Measurements from ENCODE around the gene OSBPL2.

The OSBPL2 gene

DNA sequence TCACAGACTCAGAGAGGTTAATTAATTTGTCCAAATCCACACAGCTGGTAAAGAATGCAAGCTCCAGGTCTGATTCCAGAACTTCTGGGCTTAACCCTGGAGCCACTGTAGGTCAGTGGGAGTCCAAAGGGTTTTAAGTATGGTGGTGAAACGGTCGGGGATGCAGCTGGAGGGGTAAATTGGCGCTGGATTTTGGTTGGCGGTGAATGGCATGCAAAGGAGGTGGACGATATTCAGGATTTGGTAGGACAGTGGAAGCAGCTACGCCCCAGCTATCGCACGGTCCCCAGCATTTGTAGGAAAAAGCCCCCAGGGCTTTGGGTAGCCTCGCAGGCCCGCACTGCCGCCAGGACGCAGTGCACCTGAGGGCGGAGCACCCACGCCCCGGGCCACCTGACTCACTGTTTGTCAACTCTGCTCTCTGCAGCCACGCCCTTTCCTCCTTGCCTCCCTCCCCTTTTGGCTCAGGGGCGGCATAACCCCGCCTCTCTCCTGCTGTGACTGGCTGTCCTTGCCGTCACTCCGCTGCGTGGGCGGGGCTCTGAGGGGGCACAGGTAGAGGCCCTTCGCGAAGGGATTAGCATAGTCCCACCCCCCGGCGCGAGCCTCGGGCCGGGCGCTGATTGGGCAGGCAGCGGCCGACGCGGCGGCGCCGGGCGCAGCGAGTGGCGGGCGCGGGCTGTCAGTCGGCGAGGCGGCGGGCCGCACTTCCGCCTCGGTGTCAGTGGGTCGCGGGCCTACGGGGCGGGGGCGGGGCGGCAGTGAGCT, at the start of gene OSBPL2:
TSS of gene OSBPL2 (plus strand) at position 721 of the 768 bp plus-strand sequence. CDS start 17,664 bp downstream, outside the sequence.
- peak; percentile 100 for DNase-seq (ENCODE audit: low spot score)

DNA sequence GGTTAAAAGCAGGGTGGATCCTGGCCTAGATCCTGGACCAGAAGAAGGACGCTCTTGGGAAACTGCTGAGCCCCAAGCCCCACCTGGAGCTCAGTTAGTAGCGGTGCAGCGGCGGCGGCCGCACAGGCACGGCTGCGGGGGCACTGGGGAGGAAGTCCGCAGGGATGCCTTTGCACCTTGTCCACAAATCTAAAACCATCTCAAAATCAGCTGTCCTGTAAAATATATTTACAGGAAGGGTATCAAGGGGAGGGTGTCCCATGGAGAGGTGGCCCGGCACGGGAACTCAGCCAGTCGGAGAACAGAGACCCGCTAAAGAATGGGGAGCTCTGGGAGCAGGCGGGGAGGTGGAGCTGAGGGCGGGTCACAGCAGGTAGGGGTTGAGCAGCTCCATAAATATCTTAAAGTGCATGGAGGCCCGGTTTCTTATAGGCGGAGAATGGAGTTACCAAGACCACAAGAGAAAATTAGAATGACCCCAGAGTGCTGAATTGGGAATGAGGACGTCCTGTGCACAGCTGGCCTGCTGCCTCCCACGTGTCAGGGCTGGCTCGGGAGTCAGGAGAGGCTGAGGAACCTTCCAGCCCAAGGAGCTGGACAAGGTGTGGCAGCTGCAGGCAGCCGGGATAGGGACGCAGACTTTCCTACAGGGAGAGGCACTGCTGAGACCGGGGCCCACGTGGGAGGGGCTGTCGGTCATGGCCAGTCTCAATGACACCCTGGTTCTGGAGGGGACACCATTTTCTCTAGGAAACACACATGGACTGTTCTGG, 47.5 kb upstream of the OSBPL2 start:
- no peak for DNase-seq (ENCODE audit: low spot score)

DNA sequence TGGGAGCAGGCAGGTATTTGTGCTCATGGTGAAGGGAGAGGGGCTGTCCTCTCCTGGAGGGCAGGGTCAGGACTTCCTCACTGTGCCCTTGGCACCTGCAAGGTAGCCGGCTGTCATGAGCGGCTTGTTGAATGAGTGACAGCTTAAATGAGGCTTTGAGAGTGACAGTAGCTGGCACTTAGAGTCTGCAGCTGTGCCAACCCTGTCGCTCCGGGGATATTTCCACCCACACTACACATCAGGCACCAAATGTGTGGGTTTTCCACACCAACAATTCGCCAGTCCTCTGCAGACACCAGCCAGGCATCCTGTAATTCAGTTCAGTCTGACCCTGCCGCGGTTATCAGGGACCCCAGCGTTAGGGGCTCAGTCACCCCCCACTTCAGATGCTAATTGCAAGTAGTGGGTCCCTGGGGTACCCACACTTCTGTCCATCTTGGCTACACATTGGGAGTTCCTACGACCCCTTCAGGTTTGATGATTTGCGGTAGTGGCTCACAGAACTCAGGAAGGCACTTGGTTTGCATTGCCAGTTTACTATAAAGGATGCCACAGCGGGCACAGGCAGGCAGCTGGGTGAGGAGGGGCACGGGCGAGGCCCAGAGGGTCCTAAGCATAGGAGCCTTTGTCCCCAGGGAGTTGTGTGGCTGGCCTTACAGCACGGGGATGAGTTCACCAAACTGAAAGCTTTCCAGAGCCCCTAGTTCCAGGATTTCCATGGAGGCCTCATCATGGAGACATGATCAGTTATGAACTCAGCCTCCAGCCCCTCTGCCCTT, 46.4 kb upstream of the OSBPL2 start:
- no peak for DNase-seq (ENCODE audit: low spot score)

DNA sequence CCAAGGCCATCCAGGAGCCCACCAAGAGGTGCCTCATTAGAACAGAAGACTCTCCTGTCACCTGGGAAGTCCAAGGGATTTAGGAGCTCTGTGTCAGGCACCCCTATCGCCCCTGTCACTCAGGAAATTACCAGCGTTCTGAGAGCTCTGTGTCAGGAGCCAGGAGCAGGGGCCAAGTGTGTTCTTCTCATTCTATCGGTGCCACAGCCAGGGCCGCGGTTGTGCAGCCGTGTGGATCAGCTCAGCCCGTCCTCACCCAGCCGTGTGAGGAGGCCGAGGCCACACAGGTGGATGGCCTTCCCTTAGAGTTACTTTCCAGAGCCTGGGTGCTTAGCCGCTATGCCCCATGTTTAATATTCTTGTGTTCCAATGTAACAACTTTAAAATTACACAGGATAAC, 45.7 kb upstream of the OSBPL2 start:
- DNase-seq (ENCODE audit: low spot score): no peak

DNA sequence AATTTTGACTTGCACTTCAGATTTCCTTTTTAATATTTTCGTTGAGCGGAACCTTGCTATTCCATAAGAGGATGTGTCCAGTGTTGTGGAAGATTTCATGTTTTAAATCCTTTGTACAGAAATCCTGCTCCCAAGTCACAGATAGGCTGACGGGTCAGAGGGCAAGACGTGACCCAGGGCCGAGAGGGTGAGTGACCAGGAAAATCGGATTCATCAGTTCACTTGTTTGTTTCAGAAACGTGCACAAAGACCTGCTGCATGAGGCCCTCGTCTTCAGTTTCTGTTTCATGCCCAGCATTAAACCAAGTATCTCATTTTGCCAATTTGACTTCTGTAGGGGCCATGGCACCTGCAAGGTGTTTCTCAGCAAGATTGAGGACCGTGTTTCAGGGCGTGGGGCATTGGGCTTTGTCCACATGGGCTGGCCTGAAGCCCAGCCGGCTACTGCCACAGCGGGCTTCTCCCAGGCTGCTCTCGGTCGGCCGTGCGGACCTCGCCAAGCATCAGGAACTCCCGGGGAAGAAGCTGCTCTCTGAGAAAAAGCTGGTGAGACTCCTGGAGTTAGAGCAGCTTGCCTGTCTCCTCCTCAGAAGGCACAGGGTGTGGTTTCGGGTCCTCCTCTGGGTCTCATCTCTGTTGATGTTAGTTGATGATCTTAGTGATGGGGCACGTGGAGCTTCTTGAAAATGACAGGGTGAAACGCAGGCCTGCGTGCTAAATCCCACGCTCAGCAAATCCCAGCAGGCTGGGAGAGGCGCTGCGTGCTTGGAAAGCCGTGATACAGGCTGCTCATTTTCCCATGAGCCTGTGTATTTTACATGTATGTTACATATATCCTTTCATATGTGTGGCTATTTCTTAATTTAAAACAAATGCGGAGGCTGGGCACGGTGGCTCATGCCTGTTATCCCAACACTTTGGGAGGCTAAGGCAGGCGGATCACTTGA, 45.0 kb upstream of the OSBPL2 start:
- no peak for DNase-seq (ENCODE audit: low spot score)

DNA sequence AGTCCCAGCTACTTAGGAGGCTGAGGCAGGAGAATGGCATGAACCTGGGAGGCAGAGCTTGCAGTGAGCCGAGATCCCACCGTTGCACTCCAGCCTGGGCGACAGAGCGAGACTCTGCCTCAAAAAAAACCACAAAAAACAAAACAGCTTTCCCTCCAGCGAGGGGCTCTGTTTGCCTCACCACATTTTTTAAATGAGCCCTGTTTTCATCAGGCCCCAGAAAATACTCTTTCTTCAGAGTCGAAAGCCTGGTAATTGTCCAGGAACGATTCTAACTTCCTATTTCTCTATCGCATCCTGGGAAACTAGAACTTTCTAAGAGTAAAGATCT, 43.3 kb upstream of the OSBPL2 start:
- DNase-seq (ENCODE audit: low spot score): no peak

DNA sequence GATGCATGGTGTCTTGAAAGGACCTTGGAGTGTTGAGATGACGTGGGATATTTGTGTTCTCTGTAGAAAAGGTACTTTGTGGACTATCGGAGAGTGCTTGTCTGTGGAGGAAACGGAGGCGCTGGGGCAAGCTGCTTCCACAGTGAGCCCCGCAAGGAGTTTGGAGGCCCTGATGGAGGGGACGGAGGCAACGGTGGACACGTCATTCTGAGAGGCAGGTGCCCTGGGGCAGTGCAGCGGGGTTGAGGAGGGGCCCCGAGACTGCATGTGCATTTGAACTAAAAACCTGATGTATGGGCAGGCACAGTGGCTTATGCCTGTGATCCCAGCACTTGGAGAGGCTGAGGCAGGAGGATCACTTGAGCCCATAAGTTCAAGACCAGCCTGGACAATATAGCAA, 42.6 kb upstream of the OSBPL2 start:
- DNase-seq (ENCODE audit: low spot score): no peak

DNA sequence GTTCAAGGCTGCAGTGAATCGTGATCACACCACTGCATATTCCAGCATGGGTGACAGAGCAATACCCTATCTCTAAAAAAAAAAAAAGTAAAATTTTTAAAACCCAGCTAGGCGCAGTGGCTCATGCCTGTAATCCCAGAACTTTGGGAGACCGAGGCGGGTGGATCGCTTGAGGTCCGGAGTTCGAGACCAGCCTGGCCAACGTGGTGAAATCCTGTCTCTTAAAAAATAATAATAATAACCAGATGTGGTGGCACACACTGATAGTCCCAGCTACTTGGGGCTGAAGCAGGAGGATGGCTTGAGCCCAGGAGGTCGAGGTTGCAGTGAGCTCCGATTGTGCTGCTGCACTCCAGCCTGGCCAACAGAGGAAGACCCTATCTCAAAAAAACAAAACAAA, 42.0 kb upstream of the OSBPL2 start:
- no peak for DNase-seq (ENCODE audit: low spot score)

DNA sequence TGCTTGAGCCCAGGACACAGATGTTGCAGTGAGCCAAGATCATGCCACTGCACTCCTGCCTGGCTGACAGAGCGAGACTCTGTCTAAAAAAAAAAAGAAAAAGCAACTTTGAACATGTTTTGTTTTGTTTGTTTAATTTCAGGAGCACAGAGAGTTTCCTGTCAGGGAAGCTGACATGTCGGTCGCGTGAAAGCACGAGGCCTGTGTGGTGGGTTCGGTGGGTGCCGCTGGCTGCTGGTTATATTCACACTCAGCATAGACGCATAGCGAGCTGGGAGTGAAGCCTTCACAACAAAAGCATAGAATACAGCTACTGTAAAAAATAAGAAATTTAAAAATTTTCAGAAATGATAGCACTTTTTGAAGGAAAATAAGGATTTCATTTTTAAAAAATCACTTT, 41.0 kb upstream of the OSBPL2 start:
- DNase-seq (ENCODE audit: low spot score): no peak

DNA sequence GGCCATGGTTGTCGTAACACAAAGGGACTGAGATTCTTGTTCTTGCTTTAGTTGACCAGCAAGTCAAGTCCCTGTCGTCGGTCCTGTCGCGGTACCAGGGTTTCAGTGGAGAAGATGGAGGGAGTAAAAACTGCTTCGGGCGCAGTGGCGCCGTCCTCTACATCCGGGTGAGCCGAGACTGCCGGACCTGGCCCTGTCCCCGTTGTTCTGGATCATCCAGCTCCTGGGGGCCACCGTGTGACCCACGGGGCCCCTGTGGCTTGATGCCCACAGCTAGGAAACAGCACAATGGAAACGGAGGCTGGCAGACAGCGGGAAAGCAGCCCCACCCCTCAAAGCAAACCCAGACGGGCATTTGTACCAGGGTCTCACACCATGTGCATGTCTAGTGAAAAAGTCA, 40.5 kb upstream of the OSBPL2 start:
- DNase-seq (ENCODE audit: low spot score): no peak

DNA sequence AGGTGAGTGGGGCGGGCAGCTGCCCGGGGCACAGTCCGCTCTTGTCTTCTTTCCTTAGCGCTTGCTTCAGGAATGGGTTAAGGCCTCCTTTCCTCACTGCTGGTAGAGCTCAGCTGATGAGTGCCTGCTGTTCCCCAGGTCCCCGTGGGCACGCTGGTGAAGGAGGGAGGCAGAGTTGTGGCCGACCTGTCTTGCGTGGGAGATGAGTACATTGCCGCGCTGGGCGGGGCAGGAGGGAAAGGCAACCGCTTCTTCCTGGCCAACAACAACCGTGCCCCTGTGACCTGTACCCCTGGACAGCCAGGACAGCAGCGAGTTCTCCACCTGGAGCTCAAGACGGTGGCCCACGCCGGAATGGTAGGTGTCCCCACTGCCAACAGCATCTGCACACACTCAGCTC, 39.8 kb upstream of the OSBPL2 start:
- no peak for DNase-seq (ENCODE audit: low spot score)

DNA sequence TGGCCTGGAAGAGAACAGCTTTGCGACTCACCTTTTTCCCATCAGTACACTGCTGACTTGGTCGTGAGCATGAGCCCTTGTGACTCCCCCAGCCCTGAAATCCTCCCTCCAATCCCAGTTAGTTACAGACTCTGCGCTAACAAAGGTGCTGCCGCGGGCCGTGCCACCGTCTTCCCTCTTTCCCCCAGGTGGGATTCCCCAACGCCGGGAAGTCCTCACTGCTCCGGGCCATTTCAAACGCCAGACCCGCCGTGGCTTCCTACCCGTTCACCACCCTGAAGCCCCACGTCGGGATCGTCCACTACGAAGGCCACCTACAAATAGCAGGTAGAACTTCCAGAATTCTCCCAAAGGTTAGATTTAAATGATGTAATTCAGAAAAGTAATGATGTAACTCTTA, 39.4 kb upstream of the OSBPL2 start:
- DNase-seq (ENCODE audit: low spot score): no peak

DNA sequence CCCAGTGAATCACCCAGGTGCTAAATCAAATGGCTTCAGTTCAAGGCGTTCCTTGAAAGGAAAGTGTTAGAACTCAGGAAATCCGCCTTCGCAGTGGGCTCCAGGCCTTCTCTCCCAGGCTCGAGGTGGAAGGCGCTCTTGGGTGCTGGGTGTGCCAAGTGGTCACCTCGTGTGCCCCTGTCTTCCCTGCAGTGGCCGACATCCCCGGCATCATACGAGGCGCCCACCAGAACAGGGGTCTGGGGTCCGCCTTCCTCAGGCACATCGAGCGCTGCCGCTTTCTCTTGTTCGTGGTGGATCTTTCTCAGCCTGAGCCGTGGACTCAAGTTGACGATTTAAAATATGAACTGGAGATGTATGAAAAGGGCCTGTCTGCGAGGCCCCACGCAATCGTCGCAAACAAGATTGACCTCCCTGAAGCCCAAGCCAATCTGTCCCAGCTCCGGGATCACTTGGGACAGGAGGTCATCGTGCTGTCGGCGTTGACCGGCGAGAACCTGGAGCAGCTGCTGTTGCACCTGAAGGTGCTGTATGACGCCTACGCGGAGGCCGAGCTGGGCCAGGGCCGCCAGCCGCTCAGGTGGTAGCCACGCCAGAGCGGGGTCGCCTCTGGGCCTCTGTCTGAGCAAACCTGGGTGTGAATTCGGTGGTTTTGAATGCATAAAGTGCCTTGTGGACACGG, 37.7 kb upstream of the OSBPL2 start:
- no peak for DNase-seq (ENCODE audit: low spot score)

DNA sequence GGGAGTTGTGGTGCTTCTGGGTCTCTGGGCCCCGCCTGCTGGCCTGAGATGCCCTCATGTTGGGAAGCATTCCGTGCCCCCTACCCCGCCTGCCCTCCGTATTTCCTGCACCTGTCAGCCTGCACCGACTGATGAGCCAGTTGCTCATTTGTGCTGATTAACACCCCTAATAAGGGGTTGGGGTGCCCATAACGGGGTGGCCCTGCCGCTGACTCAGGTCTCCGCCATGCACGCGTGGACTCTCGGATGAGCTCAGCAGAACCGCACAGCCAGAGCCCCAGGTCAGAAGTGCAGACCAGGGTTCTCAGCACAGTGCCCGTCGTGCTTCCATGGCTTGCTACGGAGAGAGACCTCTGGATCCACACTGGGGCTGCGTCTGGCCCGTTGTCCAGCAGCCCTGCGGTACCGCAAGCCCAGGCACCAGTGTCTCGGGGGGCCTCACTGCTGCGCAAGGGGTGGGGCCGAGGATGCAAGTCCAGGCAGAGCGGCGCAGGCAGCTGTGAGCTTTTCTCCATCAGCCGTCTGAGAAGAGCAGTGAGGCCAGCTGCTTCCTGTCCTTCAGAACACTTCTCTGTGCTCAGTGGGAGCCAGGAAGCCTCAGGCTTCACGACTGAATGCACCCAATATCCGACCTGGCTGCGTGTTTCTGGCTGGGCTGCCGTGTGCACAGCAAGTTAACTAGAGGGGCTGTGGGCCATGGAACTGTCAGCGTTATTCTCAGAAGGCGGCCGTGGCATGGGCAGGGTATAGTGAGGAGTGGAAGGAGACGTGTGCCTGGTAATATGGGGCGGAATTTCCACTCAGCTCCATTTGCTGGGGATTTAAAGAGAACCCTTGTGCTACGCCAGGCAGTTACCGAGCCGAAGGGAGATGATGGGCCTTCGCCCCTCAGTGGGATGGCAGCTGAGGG, 36.9 kb upstream of the OSBPL2 start:
- no peak for DNase-seq (ENCODE audit: low spot score)

DNA sequence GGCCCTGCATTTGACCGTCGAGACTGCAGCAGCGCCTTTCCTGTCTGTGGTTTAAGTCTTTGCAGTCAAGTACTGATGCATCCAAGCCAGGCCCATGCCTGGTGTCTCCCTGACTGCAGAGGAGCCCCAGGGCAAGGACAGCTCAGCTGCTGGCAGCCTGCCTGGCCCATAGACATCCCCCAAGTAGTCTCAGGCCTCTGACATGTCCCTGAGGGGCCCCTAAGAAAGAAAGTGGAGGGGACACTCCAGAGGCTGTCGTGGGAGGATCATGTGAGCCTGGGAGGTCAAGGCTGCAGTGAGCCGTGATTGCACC, 36.3 kb upstream of the OSBPL2 start:
- DNase-seq (ENCODE audit: low spot score): no peak

DNA sequence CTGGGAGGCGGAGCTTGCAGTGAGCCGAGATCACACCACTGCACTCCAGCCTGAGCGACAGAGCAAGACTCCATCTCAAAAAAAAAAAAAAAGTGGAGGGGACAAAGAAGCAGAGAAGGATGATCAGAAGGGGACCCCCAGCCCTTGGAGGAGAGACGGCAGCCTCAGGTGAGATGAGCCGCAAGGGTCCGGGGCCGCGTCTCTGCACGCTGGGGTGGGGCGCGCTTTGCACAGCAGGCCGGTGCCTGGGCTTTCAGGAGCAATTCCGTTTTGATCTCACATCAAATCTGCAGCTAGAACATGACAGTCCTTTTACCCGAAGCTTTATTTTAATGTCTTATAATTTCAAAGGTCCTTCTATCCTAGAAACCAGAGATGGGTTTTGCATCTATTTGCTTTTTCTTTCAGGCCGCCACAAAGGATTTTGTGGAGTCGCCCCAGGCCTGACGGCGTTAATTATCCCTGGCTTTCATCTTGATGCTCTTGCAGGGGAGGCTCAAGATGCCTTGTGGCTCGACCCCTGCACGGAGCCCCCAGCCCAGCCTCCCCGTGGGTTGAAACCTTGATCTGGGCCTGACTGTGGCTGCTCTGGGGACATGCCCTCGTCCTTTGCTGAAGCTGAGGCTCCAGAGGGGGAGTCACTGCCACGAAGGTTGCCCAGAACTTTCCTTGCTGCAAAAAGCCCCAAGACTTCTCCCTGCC, 35.5 kb upstream of the OSBPL2 start:
- DNase-seq (ENCODE audit: low spot score): no peak

DNA sequence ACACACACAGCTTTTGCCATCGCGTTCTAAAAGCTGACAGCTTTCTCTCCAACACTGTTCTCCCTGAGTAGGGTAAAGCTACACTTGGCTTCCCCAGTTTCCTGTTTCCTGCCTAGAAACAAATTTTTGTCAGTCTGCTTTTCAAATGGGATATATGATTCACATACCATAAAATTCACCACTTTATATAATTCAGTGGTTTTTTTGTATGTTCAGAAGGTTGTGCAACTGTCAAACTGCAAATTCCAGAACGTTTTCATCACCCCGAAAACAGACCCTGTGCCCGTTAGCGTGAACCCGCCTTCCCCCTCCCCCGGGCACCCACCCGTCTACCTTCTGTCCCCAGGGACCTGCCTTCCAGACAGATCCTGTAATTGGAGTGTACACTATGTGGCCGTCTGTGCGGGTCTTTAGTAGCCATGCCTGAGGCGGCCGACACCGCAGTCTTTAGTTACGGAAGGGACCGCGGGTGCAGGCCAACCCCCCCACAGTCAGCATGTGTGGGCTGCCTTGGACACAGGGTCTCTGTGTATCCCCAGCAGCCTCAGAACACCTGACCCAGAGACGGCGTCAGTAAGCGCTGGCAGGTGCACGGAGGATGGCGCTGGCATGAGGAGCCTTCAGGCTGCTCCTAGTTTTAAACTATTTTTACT, 34.8 kb upstream of the OSBPL2 start:
- DNase-seq (ENCODE audit: low spot score): no peak

DNA sequence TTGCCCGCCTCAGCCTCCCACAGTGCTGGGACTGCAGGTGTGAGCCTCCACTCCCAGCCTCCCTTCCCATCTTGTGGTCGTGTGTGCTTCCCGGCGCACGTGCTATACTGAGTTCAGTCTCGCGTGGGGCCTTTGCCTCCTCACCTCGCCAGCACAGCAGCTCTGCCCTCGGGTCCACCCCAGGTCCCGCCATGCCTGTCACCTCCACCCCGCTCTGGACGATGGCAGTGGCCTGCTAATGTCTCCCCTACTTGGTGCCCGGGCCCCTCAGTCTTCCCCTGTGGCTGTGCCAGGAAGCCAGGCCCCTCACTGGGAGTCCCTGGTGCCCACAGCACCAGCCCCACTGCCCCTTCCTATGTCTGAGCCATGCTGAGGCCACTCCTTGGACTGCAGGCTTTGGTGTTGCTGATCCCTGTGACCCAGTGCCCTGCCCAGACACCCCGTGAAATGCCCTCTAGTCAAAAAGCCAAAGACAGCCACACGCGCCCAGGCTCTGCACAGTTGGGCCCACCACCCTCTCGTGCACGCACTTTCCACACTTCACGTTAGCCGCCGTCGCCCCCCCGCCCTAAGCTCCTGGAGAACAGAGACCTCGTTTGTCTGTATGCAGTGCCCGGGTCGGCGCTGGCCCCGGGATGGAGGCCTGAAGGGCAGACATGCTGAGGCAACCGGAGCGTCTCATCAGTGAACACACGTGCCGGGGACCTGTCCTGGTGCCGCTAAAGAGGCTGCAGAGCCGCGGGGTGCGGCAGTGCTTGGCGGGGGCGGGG, 32.5 kb upstream of the OSBPL2 start:
- DNase-seq (ENCODE audit: low spot score): no peak

Measured in AG08395 (cell line).